Osteoblast (primary cell): Measurements from ENCODE around the gene FAM3C. TPM values are rescaled to one million over a fixed set of nuclear protein-coding genes. Genes with fewer than 3 reads are reported as not detected.
"Not testable (repeated sequence)": the region's sequence is repeated elsewhere in the genome, so short reads cannot be mapped to it uniquely, and the experiment has no call there.

ENCODE experiments used
- DNase-seq: peaks from one replicate; pipeline ENCODE4 v3.0.0; 2011; ENCODE audit warnings: low spot score, mixed read lengths; ENCODE audit not compliant: insufficient read length; ENCODE audit errors: missing footprints
- H2AFZ ChIP-seq: 2 replicates; pipeline ENCODE4 v1.6.0; 2011; ENCODE audit warnings: mild to moderate bottlenecking, low read length
- H3K27ac ChIP-seq: 2 replicates; pipeline ENCODE4 v1.5.1; 2011; ENCODE audit warnings: mild to moderate bottlenecking, low read depth, low read length, moderate library complexity
- H3K27me3 ChIP-seq: 2 replicates; pipeline ENCODE4 v1.6.0; 2012; ENCODE audit warnings: mild to moderate bottlenecking, control low read depth, inconsistent platforms, low read length, moderate library complexity; ENCODE audit not compliant: insufficient read depth
- H3K36me3 ChIP-seq: 2 replicates; pipeline ENCODE4 v1.5.1; 2011; ENCODE audit warnings: mild to moderate bottlenecking, low read length, control low read depth, moderate library complexity; ENCODE audit not compliant: insufficient read depth
- H3K4me1 ChIP-seq: 2 replicates; pipeline ENCODE4 v1.5.1; 2011; ENCODE audit warnings: mild to moderate bottlenecking, low read length, control low read depth, moderate library complexity; ENCODE audit not compliant: insufficient read depth
- H3K4me2 ChIP-seq: 2 replicates; pipeline ENCODE4 v1.6.0; 2011; ENCODE audit warnings: mild to moderate bottlenecking, low read length; ENCODE audit not compliant: insufficient read depth
- H3K4me3 ChIP-seq: fragments of 200-600 bp; sonication (generic); 3 replicates; pipeline ENCODE4 v1.5.1; 2012; ENCODE audit warnings: mild to moderate bottlenecking, low read length, inconsistent platforms; ENCODE audit not compliant: insufficient read depth
- H3K79me2 ChIP-seq: 2 replicates; pipeline ENCODE4 v1.6.0; 2012; ENCODE audit warnings: mild to moderate bottlenecking, low read length, control low read depth, inconsistent platforms; ENCODE audit not compliant: insufficient read depth
- H3K9me3 ChIP-seq: 2 replicates; pipeline ENCODE4 v1.5.1; 2011; ENCODE audit warnings: low read depth, low read length, control low read depth
- H4K20me1 ChIP-seq: 2 replicates; pipeline ENCODE4 v1.6.0; 2012; ENCODE audit warnings: mild to moderate bottlenecking, low read length, control low read depth; ENCODE audit not compliant: insufficient read depth
- CTCF ChIP-seq: IDR thresholded peaks from 2 replicates; pipeline ENCODE4 v1.5.1; 2011; ENCODE audit warnings: mild to moderate bottlenecking, low read depth, low read length, moderate library complexity; ENCODE audit errors: extremely low read depth
- total RNA-seq: library from RNA; depleted of rRNA; stranded (reverse); fragments of >200 nt; gene quantifications from 2 replicates; pipeline ENCODE4 v1.2.3, GENCODE V29; 2012

FAM3C gene
- total RNA-seq, 1 donor: 65.5 TPM

GRCh38 chr7:121430558-121430957, 34.5 kb upstream of the FAM3C start:
- no peak for DNase-seq

DNA sequence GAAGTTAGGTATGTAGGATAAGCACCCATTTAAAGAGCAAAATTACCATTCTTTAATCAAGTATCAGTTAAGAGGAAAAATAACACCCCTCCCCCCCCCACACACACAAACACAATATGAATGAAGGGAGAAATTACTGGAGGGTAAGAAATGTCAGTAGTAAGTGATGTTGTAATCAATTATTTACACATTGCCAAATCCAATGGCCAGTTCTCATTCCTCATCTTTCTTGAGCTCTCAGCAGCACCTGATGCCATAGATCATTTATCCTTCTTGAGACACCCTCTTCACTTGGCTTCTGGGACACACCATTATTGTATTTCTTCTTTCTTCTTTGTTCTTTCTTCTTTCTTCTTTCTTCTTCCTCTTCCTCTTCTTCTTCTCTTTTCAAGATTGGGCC, 33.7 kb upstream of the FAM3C start:
- H3K27me3 ChIP-seq: no peaks in the 10 kb centered on the region
- no peak overlapping the region for H3K27ac ChIP-seq
- no peaks in the 10 kb centered on the region for H3K9me3 ChIP-seq
- no peak for DNase-seq
- H3K79me2 ChIP-seq: no peaks in the 10 kb centered on the region
- no peak overlapping the region for H2AFZ ChIP-seq
- no peak overlapping the region for H3K4me3 ChIP-seq
- H3K36me3 ChIP-seq: no peaks in the 10 kb centered on the region
- peaks cover 7% of the 10 kb centered on the region for H3K4me1 ChIP-seq
- no peak overlapping the region for H3K4me2 ChIP-seq
- no peaks in the 10 kb centered on the region for H4K20me1 ChIP-seq
- no peak for TF ChIP-seq CTCF

More at GRCh38 chr7:121430558-121430957, 34.5 kb upstream of the FAM3C start:
- H2AFZ ChIP-seq: no peak overlapping the region
- no peak overlapping the region for H3K4me2 ChIP-seq
- no peak for TF ChIP-seq CTCF
- H4K20me1 ChIP-seq: no peaks in the 10 kb centered on the region
- no peaks in the 10 kb centered on the region for H3K27me3 ChIP-seq
- H3K4me1 ChIP-seq: peaks cover 7% of the 10 kb centered on the region
- no peak overlapping the region for H3K27ac ChIP-seq
- no peaks in the 10 kb centered on the region for H3K79me2 ChIP-seq
- H3K9me3 ChIP-seq: no peaks in the 10 kb centered on the region
- no peaks in the 10 kb centered on the region for H3K36me3 ChIP-seq
- no peak overlapping the region for H3K4me3 ChIP-seq

DNA sequence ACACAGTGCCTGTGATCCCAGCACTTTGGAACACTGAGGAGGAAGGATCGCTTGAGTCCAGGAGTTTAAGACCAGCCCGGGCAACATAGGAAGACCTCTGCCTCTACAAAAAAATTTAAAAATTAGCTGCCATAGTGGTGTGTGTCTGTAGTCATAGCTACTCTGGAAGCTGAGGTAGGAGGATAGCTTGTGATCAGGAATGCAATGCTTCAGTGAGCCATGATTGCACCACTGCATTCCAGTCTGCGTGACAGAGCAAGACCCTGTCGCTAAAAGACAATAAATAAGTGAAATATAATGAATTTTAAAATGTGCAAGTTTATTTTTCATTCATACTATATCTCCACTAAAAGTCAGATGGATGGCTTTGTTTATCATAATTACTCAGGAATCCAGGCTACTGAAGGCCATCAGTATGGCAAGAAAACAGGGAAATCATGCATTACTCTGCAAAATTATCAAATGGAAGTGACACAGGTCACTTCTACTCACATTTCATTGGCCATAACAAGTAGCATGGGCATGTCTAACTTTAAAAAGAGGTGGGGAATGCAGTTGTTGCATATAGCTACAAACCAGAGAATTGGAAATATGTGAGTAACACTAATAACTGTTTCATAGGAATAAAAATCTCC, 32.9 kb upstream of the FAM3C start:
- H3K79me2 ChIP-seq: no peaks in the 10 kb centered on the region
- no peaks in the 10 kb centered on the region for H3K36me3 ChIP-seq
- no peak for TF ChIP-seq CTCF
- peaks cover 7% of the 10 kb centered on the region for H3K4me1 ChIP-seq
- no peak overlapping the region for H3K4me2 ChIP-seq
- H2AFZ ChIP-seq: peak overlapping the region; percentile 16
- H3K27me3 ChIP-seq: no peaks in the 10 kb centered on the region
- H3K27ac ChIP-seq: no peak overlapping the region
- no peaks in the 10 kb centered on the region for H4K20me1 ChIP-seq
- DNase-seq: no peak
- no peak overlapping the region for H3K4me3 ChIP-seq
- H3K9me3 ChIP-seq: no peaks in the 10 kb centered on the region

GRCh38 chr7:121421743-121422142, 25.6 kb upstream of the FAM3C start:
- H3K36me3 ChIP-seq, H3K27me3 ChIP-seq, DNase-seq, H4K20me1 ChIP-seq, H2AFZ ChIP-seq, H3K4me2 ChIP-seq, H3K27ac ChIP-seq, H3K4me1 ChIP-seq, H3K9me3 ChIP-seq, H3K79me2 ChIP-seq, H3K4me3 ChIP-seq: not testable (repeated sequence)
